GF-D8 (cell line): Measurements from ENCODE around the gene VWA5B2.
"Not testable (repeated sequence)": the region's sequence is repeated elsewhere in the genome, so short reads cannot be mapped to it uniquely, and the experiment has no call there.

Source experiments
- DNase-seq: peaks from one replicate; lab custom pipeline; 2025; lab: John Stamatoyannopoulos, UW

The VWA5B2 gene

DNA sequence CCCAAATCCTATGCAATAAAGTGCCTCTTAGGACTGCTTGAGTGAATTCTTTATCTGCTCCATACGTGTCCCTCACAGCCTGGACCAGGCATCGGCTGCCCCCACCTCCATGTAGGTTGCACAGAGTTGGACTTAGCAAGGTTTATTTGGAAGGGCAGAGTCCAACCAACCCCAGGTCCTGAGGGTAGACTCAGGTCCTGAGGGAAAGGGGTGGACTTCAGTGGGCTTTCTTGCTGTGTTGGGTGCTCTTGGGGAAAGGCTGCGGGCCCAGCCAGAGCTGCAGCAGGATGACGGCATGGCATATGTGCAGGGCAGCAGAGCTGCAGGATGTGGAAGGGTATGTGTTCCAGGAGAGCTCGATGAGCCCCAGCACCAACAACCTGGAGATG, 12.9 kb downstream of the VWA5B2 start:
- DNase-seq: no peak

DNA sequence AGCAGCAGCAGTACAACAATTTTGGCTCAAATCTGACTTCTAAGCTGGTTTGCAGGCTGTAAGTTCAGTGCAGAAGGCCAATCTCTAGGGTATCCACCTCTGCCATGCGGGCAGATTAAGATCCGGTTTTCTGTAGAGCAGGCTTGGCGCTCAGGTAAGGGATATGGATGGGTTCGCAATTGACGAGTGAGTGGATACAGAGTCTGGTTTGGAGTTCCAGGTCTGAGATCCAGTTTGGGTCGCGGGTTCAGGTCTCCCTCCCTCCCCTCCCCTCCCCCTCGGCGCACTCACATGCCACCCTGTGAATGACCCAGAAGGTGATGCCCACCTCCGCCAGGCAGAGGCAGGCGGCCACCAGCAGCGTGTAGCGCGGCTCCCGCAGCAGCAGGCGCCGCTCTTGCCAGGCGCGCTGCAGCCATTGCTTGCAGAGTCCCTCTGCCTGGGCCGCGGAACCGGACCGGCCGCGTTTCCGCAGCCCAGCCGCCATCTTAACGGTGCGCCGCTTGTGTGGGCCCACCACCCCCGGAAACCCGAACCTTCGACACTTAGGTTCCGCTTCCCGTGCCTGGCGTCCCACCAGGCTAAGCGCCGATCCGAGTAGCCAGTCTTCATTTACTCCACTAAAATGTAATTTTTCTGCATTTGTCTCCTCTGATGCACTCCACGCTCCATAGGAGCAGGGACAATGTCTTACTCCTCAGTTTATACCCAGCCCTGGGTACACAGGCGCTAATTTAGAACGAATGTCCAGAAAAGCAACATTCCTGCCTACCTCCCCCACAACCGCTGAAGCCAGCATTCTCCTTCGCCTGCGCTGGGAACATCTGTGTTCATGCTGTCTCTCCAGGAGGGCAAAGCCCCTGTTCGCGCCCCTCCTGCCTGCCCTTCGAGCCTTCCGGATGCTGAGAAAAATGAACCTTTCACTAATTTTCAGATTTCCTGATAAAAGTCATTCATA, 19.3 kb downstream of the VWA5B2 start, which contains the start of gene ALG3:
TSS of gene ALG3 (minus strand) at position 509 of the 958 bp plus-strand sequence. CDS start at position 487, 22 bp downstream.
- peak; percentile 29 for DNase-seq

DNA sequence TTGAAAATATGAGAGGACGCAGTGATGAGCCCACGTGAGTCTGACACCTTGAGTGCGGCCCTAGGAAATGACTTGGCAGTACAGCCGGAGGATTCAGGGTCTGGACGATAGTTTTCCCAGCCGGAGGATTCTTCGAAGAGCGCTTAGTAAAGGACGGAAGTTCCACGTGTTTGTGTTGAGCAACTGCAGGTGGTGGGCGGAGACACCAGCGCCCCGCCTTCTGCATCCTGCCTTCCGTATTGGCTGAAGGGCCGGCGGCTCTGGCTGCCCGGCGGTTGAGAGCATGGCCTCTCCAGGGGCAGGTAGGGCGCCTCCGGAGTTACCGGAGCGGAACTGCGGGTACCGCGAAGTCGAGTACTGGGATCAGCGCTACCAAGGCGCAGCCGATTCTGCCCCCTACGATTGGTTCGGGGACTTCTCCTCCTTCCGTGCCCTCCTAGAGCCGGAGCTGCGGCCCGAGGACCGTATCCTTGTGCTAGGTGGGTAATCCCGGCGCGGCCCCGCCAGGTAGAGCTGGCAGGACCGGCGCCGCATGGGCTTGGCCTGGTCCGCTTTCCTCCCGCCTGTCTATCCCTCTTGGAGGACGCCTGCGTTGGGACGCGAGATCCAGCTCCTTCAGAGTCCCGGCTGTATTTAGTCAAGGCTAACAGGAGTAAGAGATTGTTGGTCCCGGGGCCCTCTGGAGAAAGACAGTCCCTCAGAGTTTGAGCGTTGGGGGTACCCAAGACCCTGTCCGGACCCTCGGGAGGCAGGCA, 20.2 kb downstream of the VWA5B2 start, which contains the start of gene EEF1AKMT4:
TSS of gene EEF1AKMT4 (plus strand) at position 261 of the 755 bp plus-strand sequence. CDS start at position 284, 23 bp downstream.
- DNase-seq: peak; percentile 96

DNA sequence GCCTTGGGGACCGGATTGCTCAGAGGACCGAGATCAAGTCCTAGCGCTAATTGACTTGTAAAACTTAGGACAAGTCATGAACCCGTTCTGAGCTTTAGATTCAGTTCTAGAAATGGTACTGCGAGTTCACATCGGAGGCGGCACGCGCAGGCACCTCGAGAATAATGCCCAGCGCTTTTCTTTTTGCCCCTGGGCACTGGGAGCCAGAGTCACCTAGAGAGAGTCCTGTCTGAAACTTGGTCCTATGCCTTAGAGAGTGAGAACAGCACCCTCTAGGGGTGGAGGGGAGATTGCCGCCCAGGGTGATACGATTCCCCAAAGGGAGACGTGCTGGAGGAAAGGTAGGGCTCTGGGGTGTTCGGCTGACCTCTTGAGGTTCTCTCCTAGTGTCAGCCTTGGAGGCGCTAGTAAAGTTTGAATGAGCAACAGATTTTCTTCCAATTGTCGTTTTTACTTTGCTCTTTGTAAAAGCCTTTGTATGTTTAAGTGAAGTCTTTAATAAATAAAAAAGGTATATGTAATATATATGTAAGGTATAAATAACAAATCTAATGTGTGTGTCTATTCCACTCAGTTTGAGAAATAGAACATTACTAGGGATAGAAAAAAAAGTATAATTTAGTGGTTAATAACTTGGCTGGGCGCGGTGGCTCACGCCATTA, 20.9 kb downstream of the VWA5B2 start:
- DNase-seq: peak; percentile 82

DNA sequence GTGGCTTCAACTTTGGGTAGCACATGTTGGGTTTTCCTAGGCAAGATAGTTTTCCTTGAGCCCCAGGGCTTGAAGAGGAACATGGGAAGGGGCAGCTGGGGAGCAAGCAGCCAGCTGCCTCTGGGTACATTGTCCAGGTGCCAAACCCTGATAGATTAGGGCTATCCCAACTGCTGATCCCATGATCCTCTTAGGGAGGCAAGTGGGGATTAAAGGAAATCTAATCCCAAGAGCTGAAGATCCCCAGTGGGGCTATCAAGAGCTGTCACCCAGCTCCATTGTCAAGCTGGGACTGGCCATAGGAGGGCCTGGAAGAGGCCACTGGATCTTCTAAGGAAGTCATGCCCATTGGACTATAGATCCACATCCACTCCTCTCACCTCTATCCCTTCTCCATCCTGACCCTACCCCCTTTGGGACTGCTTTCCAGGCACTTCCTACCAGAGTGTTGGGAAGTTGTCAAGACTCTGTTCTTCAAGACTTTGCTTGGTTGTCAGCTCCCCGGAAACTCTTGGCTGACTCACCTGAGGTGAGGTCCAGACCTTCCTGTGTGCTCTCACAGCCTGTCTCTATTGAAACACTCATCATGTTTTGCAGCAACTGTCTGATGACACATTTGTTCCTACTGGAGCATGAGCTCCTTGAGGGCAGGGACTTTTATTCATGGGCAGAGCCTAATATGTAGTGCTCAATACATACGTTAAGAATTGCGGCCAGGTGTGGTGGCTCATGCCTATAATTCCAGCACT, 26.1 kb downstream of the VWA5B2 start:
- no peak for DNase-seq

DNA sequence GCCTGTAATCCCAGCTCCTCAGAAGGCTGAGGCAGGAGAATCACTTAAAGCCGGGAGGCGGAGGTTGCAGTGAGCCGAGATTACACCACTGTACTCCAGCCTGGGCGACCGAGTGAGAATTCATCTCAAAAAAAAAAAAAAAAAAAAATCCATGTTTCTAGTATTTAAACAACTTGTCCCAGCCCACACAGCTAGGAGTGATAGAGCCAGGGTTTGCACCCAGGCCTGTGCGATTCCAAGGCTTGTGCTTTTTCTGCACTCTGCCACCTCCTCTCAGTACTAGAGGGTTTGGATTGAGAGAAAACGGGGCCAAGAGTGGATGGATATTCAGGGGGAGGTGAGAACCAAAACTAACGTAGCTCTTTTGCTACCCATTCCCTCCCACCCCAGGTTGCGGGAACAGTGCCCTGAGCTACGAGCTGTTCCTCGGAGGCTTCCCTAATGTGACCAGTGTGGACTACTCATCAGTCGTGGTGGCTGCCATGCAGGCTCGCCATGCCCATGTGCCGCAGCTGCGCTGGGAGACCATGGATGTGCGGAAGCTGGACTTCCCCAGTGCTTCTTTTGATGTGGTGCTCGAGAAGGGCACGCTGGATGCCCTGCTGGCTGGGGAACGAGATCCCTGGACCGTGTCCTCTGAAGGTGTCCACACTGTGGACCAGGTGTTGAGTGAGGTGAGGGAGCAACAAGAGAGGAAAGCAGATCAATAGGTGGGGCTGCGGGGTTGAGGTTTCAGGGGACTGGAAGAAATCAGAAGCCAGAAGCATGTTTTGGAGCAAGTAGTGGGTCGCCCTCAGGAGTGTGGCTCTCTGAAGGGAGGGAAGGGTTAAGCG, 27.9 kb downstream of the VWA5B2 start:
- no peak for DNase-seq

DNA sequence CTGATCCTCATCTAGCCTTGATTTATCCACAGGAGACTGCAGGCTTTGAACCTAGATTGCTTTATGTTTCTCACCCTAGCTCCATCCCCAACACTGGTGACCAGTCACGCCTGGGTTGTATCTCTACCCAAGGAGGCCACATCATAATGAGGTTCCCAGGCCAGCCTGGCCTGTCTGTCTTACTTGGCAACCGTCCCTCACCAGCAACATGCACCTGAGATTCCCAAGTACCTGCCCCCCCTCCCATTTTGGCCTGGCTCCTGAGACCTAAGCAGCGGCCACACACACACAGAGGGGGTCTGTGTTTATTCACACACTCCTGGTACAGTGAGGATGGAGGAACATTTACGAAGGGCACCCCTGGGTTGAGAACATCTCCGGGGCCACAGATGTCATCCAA, 29.5 kb downstream of the VWA5B2 start:
- DNase-seq: no peak

DNA sequence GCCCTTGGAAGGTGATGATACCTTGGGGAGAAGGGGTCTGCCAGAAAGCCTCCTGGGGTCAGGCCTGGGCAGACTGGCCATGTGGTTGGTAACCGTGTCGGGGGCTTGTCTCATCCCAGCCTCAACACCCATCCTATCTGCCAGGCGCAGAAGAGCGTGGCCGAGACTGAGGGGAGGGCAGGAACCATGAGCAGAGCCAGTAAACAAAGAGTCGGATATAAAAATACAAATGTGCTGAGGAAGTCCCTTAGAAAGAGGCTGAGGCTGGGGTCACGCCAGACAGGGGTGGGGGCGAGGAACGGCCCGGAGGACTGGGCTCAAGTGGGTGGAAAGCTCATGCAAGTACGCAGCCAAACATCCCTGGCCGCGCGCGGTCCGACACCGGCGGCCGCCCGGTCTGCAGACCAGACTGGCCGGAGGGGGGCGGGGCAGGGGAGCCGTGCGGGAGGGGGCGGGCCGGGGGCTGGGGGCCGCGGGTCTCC, 30.1 kb downstream of the VWA5B2 start:
- DNase-seq: no peak

DNA sequence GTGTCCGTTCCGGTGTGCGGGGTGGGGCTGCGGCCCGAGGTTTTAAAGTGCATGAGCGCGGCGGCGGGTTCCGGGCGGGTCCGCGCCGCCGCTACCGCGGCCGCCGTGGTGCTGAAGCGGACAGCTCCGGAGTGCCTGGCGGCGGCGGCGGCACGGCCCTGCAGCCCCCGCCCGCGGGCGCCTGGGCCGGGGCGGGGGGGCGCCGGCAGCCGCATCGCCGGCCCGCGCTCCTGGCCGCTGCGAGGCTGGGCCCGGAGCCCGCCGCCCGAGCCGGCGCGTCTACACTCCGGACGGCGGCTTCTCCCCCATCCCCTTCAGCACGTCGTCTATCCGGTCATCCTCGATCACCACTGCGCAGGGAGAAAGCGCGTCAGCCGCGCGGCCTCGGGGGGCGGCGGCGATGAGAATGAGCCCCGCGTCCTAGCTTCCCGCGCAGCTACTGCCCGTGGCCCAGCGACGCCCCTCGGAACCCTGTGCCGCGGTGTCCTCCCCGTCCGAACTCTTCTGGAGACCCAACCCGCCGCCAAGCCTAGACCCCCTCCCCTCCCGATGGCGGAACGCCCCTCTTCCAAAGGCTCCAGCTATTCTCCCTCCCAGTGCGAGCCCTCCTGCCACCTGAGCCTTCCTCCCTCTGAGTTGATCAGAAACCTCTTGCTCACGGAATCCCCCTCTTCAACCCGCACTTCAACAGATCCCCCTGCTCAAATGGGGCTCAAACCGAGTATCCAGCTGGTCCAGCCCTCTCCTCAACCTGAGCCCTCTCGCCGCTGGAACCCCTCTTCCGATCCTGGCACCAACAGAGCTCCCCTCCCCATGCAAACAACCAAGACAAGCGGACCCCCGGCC, 30.7 kb downstream of the VWA5B2 start:
- no peak for DNase-seq

DNA sequence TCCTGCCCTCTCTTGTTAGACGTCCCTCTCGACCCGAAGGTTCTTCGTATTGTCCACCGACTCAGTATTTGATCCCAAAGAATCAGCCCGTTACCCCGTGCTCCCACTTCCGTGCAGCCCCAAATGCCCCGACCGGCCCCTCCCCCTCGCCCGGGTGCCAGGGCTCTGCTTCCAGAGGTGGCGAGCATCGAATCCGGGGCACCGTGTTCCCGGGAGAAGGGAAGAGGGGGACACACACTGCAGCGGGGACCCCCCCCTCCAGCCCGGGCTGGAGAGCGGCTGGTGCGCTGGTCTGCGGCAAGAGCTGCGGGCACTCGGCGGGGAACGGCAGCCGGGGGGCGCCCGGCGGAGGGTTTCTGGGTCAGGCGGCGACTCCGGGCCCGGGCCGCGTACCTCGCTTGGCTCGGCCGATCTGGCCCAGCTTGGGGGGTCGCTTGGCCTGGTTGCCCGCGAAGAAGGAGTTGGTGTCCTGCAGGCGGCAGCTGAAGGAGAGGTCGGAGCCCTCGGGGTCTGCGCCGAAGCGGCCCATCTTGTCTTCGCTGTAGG, 31.4 kb downstream of the VWA5B2 start:
- no peak for DNase-seq

DNA sequence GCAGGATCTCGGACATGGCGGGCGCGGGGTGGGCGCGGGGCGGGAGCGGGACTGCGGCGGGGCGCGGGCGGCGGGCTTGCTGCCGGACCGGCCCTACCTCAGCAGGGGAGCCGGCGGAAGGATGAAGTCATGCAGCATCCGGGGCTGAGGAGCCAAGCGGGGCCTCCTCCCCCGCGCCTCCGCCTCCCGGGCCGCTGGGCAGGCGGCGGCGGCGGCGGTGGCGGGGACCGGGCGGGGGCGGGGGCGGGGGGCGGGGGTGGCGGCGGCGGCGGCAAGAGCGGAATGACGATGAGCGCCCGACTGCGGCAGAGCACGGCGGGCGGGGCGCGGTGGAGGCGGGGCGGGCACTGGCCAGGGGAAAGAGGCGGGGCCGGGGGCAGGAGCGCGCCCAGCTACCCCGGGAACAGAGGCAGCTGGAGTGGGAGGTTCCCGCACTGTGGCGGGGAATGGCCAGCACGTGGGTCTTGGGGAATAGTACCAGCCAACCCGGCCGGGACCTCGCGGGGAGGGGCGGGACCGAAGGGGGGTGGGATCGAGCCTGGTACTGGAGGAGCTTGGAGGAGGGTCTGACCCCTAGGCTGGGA, 32.0 kb downstream of the VWA5B2 start, which contains the start of gene CAMK2N2:
TSS of gene CAMK2N2 (minus strand) at position 284 of the 584 bp plus-strand sequence. CDS start at position 16, 268 bp downstream.
- no peak for DNase-seq

DNA sequence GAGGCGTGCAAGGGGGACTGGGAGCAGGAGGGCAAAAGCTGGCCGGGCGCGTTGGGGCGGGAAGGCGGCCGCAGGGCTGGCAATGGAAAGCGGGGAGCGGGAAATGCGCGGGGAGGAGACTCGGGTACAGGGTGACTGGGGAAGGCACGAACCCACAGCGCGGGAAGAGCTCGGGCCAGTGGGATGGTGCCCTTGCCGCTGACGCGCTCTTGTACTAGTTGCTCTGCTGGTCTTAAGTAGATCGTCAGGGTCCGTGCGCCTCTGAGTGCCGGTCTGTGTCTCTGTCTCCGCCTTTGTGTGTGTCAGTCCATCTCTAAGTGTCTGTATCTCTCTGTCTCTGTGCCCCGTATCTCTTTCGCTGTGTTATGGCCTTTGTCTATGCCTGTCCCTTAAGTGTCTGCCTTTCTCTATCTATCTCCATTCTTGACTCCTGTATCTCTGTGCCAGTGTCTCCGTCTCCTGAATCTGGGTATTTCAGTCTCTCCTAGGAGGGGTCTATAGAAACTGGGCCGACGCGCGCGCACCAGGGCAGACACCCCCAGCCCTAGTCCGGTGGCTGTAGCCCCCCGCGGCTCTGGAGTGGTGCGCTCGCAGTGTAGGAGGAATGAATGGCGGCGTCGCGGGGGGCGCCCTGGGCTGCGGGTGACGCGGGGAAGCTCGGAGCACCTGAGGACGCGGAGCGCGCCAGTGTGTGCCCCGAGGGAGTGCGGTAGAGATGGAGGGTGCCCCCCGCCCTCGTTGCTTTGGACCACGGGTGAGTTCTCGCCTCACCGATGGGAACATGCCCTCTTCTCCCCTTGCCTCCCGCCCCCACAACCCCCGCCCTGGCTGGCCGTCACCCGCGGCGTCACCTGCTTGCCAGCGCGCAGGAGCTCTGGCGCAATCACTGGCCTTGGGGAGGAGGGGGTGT, 32.7 kb downstream of the VWA5B2 start:
- no peak for DNase-seq

DNA sequence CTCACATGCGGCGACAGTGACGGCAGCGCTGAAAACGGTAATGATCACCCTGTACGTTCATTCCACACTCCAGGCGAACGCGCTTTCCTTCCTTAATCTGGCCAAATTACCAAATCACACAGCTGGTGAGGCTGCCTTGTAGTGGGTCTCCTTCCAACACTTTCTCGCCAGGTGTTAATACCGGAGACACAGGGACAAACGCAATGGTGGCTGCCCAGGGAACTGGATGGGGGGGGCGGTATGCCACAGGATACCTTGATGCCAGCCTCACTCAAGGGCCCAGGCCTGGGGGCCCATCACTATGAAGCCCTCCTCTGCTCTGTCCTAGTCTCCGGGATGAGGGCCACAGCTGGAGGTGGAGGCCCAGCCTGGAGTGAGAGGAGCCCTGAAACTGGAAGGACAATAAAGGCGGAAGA, 33.4 kb downstream of the VWA5B2 start:
- no peak for DNase-seq

DNA sequence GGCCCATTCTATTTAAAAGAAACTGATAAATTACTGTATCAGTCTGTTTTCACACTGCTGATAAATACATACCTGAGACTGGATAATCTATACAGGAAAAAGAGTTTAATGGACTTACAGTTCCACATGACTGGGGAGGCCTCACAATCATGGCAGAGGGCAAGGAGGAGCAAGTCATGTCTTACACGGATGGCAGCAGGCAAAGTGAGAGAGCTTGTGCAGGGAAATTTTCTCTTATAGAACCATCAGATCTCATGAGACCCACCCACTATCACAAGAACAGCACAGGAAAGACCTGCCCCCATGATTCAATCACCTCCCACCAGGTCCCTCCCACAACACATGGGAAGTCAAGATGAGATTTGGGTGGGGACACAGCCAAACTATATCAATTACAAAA, 37.9 kb downstream of the VWA5B2 start:
- DNase-seq: not testable (repeated sequence)

DNA sequence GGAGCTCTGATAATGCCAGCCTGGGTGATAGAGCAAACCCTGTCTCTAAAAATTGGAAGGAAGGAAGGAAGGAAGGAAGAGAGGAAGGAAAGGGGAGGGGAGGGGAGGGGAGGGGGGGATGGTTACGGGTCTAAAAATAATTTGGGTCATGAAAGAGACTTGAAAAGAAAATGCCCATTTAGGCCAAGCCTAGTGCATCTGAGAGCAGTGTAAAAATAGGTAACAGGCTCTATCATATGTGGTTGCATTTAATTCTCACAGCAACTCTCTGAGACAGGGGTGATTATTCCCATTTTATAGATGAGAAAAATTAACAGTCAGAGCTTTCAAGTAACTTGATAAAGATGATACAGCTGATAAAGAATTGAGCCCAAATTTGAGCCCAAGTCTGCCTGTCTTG, 42.9 kb downstream of the VWA5B2 start:
- no peak for DNase-seq

DNA sequence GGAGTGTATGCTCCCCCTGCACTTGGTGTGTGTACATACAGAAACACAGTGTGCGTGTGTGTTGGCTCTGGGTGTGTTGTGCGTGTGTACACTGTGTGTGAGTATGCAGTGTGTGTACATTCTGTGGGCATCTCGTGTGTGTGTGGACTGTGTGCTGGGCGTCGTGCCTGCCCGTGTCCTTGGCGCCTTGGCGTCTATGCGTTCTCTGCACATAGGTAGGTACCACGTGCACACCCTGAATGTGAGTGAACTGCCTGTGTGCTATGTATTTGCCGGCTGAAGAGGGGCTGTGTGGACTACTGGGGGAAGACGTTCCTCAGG, 46.0 kb downstream of the VWA5B2 start:
- DNase-seq: no peak

DNA sequence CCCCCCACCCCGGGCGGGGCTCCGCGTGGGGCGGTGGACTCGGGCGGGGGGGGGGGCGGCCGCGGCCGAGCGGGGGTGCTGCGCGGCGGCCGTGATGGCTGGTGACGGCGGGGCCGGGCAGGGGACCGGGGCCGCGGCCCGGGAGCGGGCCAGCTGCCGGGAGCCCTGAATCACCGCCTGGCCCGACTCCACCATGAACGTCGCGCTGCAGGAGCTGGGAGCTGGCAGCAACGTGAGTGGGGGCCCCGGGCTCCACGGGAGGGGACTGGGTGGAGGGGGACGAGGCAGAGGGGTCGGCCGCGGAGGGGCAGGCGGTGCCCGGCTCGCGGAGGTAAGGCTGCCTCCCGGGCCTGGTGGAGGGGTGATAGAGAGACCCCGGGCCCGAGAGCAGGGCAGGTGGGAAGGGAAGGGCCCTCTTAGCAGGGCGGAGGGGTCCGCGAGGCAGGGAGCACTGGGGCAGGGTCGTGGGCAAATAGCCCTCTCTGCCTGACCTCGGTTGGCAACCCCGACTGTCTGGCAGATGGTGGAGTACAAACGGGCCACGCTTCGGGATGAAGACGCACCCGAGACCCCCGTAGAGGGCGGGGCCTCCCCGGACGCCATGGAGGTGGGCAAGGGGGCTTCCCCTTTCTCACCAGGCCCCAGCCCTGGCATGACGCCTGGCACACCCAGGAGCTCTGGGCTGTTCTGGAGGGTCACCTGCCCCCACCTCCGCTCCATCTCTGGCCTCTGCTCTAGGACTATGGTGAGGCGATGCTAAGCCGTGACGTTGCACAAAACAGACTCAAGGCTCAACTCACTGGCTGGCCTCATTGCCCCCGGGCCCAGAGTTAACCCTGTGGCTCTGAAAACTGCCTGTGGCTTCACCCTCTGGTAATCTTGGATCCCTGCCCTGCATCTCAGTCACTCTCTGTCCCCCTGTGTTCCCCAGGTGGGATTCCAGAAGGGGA, 46.9 kb downstream of the VWA5B2 start, which contains the start of gene ECE2:
TSS of gene ECE2 (plus strand) at position 62 of the 950 bp plus-strand sequence. CDS start at position 194, 132 bp downstream.
- DNase-seq: no peak
